Muscle layer of duodenum (tissue), 2 donors: Measurements from ENCODE around the gene KAZN.

Source experiments
- H3K27ac ChIP-seq: one replicate; pipeline ENCODE4 v1.7.0; 2013; ENCODE audit warnings: mild to moderate bottlenecking, low read length
- H3K27me3 ChIP-seq: one replicate; pipeline ENCODE4 v1.7.0; 2013; ENCODE audit warnings: low read depth, mild to moderate bottlenecking, control low read depth, low read length
- H3K36me3 ChIP-seq, 2 donors: one replicate each; pipeline ENCODE4 v1.7.0; 2013; ENCODE audit warnings: low read length in 2 of 2, control low read depth in 1 of 2, mild to moderate bottlenecking in 1 of 2; ENCODE audit not compliant: insufficient read depth in 2 of 2, control insufficient read depth in 1 of 2
- H3K4me1 ChIP-seq, 2 donors: one replicate each; pipeline ENCODE4 v1.7.0; 2013; ENCODE audit warnings: low read length in 2 of 2, mild to moderate bottlenecking in 2 of 2, control low read depth in 1 of 2, moderate library complexity in 1 of 2; ENCODE audit not compliant: insufficient read depth in 2 of 2, control insufficient read depth in 1 of 2
- H3K4me3 ChIP-seq, 2 donors: one replicate each; pipeline ENCODE4 v1.7.0; 2013; ENCODE audit warnings: low read length in 2 of 2, low read depth in 1 of 2, mild to moderate bottlenecking in 1 of 2
- H3K9me3 ChIP-seq, 2 donors: one replicate each; pipeline ENCODE4 v1.7.0; 2013; ENCODE audit warnings: low read length in 2 of 2, control low read depth in 1 of 2, mild to moderate bottlenecking in 1 of 2; ENCODE audit not compliant: control insufficient read depth in 1 of 2
- donor health status: healthy.

Gene KAZN

GRCh38 chr1:15145327-15145726, 546.8 kb downstream of the KAZN start:
- Histone ChIP-seq H3K9me3 (no peaks in the 10 kb centered on the region), H3K4me3 (no peak overlapping the region), H3K4me1 (no peaks in the 10 kb centered on the region), H3K36me3 (no peaks in the 10 kb centered on the region), H3K27me3 (no peaks in the 10 kb centered on the region), H3K27ac (no peak overlapping the region)

DNA sequence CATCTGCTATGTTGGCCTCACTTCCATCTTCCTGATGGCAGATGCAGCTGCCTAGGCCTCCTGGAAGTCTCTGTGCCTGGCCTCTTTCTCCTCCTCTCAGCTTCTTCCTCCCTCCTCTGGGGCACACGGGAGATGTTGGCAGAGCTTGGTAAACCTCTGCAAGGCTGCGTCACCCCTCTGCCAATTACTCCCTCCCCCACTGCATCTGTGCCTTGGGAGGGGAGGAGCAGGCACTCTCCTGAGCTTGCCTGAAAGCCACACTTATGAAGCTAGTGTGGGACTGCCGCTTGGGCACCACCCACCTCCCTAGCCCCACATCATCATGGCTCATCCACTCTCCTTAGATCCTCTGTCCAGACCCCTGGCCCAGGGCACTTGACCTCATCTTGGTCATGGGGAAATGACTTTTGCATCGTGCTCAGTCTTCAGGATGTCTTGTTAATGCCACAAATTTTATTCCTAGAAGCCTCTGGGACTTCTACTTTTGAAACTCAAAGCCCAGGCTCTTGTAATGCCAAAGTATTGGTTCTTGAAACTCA, 547.7 kb downstream of the KAZN start:
- H3K9me3 ChIP-seq, result no peaks in the 10 kb centered on the region
- no peaks in the 10 kb centered on the region for H3K27me3 ChIP-seq
- H3K27ac ChIP-seq, result no peak overlapping the region
- H3K4me1 ChIP-seq, result peaks cover 0 to 2% of the 10 kb centered on the region in 2 donors
- no peaks in the 10 kb centered on the region for H3K36me3 ChIP-seq
- H3K4me3 ChIP-seq, result no peak overlapping the region

DNA sequence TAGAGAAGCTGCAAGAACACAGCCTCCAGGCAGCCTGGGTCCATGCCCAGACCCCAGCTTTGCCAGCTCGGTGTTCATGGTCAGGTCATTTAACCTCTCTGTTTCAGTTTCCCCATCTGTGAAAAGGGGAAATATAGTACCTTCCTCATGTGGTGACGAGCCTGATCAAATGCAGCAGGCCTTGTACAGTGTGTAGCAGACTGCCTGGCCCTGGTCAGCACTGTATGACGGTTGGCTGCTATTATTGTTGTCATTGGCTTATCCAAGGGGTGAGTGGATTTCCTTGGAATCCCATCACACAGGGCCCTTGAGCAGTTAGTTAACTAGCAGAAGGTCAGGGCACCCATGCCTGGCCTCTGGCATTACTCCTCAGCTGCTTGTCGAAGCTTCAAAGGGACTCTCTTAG, 548.5 kb downstream of the KAZN start:
- no peak overlapping the region for H3K27ac ChIP-seq
- peaks cover 0 to 10% of the 10 kb centered on the region in 2 donors for H3K4me1 ChIP-seq
- no peaks in the 10 kb centered on the region for H3K9me3 ChIP-seq
- H3K4me3 ChIP-seq, result no peak overlapping the region
- H3K36me3 ChIP-seq, result no peaks in the 10 kb centered on the region
- H3K27me3 ChIP-seq, result no peaks in the 10 kb centered on the region

GRCh38 chr1:15148004-15148403, 549.5 kb downstream of the KAZN start:
- no peaks in the 10 kb centered on the region for H3K27me3 ChIP-seq

GRCh38 chr1:15148475-15148874, 550.0 kb downstream of the KAZN start:
- Histone ChIP-seq H3K9me3 (no peaks in the 10 kb centered on the region), H3K4me1 (peaks cover 0 to 13% of the 10 kb centered on the region in 2 donors), H3K27me3 (no peaks in the 10 kb centered on the region), H3K4me3 (no peak overlapping the region), H3K27ac (no peak overlapping the region), H3K36me3 (no peaks in the 10 kb centered on the region)

More at GRCh38 chr1:15148004-15148403, 549.5 kb downstream of the KAZN start:
- peaks cover 0 to 13% of the 10 kb centered on the region in 2 donors for H3K4me1 ChIP-seq
- no peaks in the 10 kb centered on the region for H3K9me3 ChIP-seq
- H3K27ac ChIP-seq, result no peak overlapping the region
- H3K36me3 ChIP-seq, result no peaks in the 10 kb centered on the region
- H3K4me3 ChIP-seq, result no peak overlapping the region

GRCh38 chr1:15148941-15149340, 550.5 kb downstream of the KAZN start:
- H3K4me1 ChIP-seq, result peaks cover 0 to 14% of the 10 kb centered on the region in 2 donors
- no peaks in the 10 kb centered on the region for H3K27me3 ChIP-seq
- H3K4me3 ChIP-seq, result no peak overlapping the region
- no peaks in the 10 kb centered on the region for H3K36me3 ChIP-seq
- H3K27ac ChIP-seq, result no peak overlapping the region
- H3K9me3 ChIP-seq, result no peaks in the 10 kb centered on the region

GRCh38 chr1:15150376-15150775, 551.9 kb downstream of the KAZN start:
- no peak overlapping the region for H3K27ac ChIP-seq
- no peaks in the 10 kb centered on the region for H3K27me3 ChIP-seq
- no peaks in the 10 kb centered on the region for H3K9me3 ChIP-seq
- H3K36me3 ChIP-seq, result no peaks in the 10 kb centered on the region
- peaks cover under 1 to 28% of the 10 kb centered on the region in 2 donors for H3K4me1 ChIP-seq
- H3K4me3 ChIP-seq, result no peak overlapping the region

GRCh38 chr1:15151377-15151806, 552.9 kb downstream of the KAZN start:
- H3K9me3 ChIP-seq, result no peaks in the 10 kb centered on the region
- H3K4me1 ChIP-seq, result peaks cover 9 to 36% of the 10 kb centered on the region in 2 donors
- no peak overlapping the region for H3K27ac ChIP-seq
- peak overlapping the region in 1 of 2 donors; percentile 87 for H3K4me3 ChIP-seq
- no peaks in the 10 kb centered on the region for H3K27me3 ChIP-seq
- no peaks in the 10 kb centered on the region for H3K36me3 ChIP-seq

- H3K4me3 ChIP-seq, result peak overlapping the region; percentile 74 to 87
- H3K4me1 ChIP-seq, result peaks cover 14 to 41% of the 10 kb centered on the region in 2 donors
- H3K9me3 ChIP-seq, result no peaks in the 10 kb centered on the region
- H3K27ac ChIP-seq, result no peak overlapping the region
- H3K36me3 ChIP-seq, result no peaks in the 10 kb centered on the region
- no peaks in the 10 kb centered on the region for H3K27me3 ChIP-seq
These were observed 553.4 kb downstream of the KAZN start for GRCh38 chr1:15151871-15152270.

- Histone ChIP-seq H3K4me1 (peaks cover 16 to 42% of the 10 kb centered on the region in 2 donors), H3K9me3 (no peaks in the 10 kb centered on the region), H3K4me3 (peak overlapping the region; percentile 74 to 87), H3K27me3 (no peaks in the 10 kb centered on the region), H3K27ac (peak overlapping the region; percentile 76), H3K36me3 (no peaks in the 10 kb centered on the region)
These were observed 554.1 kb downstream of the KAZN start for GRCh38 chr1:15152318-15153183.

DNA sequence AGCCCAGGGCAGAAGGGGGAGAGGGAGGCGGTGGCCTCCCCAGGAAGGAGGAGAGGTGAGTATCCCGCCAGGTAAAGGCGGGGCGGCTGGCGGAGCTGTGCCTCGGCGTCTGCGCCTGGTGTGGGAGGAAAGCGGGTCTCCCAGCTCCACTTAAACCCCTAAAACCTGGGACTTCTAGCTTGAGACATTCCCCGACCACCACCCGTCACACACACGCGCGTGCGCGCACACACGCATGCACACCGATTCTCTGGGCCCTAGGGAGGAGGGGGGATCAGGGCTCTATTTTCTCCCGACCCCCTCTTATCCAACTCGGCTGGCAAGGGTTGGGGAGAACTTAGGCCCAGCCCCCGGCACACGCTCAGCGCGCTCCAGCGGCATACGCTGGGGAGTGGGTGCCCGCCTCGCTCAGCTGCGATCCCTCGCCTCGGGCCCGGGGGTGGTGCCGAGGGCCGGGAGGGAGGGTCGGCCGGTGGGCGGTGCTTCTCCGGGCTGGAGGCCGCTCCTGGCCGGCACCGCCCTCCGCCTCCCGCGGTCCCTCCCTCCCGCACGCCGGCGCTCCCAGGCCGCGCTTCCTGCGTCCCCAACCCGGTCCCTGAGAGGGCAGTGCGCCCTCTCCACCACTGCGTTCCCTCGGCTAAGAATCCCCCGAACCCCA, 554.8 kb downstream of the KAZN start, which contains the start of gene TMEM51:
Gene TMEM51, plus strand, starts transcription at position 564 of the 658 bp plus-strand sequence. CDS start 61,341 bp downstream, outside the sequence.
- no peaks in the 10 kb centered on the region for H3K9me3 ChIP-seq
- H3K27me3 ChIP-seq, result no peaks in the 10 kb centered on the region
- H3K27ac ChIP-seq, result peak within 1 kb of the TSS; percentile 76
- peak within 1 kb of the TSS; percentile 74 to 87 for H3K4me3 ChIP-seq
- H3K36me3 ChIP-seq, result no peaks in the 10 kb centered on the region
- H3K4me1 ChIP-seq, result peaks cover 22 to 46% of the 10 kb centered on the region in 2 donors
